HCT116 (cell line): ENCODE data around the gene KRTAP12-3. TPM values are rescaled to one million over a fixed set of nuclear protein-coding genes. Genes with fewer than 3 reads are reported as not detected.

Experiments used
- ATAC-seq: fragments of 200-7000 bp; cut with Tn5 transposase; 2 replicates; pipeline ENCODE4 v1.9.1; 2020; ENCODE audit warnings: mild to moderate bottlenecking, moderate library complexity
- BruUV-seq: library from RNA; stranded (reverse); fragments of 400-500 nt; replicated peaks from 2 replicates; lab custom pipeline; 2021; lab: Mats Ljungman, UMichigan
- CTCF ChIA-PET: fragments of 300-600 bp; sonication (Branson Sonifier 250); formaldehyde crosslinking; loops from one replicate; lab custom pipeline; 2021; ENCODE audit warnings: antibody characterized with exemption; lab: Charles Lee
- POLR2A ChIA-PET: fragments of 300-600, 350-600 bp; sonication (Branson Sonifier 250); formaldehyde crosslinking; loops from one replicate; lab custom pipeline; 2021; ENCODE audit warnings: antibody characterized with exemption; lab: Charles Lee
- RAD21 ChIA-PET, 2 experiments: fragments of 300-600 bp; sonication (Branson Sonifier 250); formaldehyde crosslinking; loops; one replicate each; lab custom pipeline; 2023; ENCODE audit warnings: low total read pairs in 2 of 2; ENCODE audit not compliant: uncharacterized antibody in 2 of 2, unreplicated experiment in 2 of 2, low non-redundant PET in 1 of 2; lab: Charles Lee
- DNase-seq: peaks from one replicate; pipeline ENCODE4 v3.0.0-alpha.2; 2010; ENCODE audit warnings: low read depth, low spot score
- H2AFZ ChIP-seq: fragments of 200-600 bp; shearing (Covaris generic), sonication (generic); 2 replicates; pipeline ENCODE4 v1.6.1; 2017; ENCODE audit warnings: low read depth, mixed run types, mixed read lengths, antibody characterized with exemption, low read length; ENCODE audit not compliant: poor library complexity, severe bottlenecking
- H3K27ac ChIP-seq: 2 replicates; pipeline ENCODE4 v1.5.1; 2012; ENCODE audit warnings: low read depth, low read length
- H3K27me3 ChIP-seq: fragments of 200-600 bp; sonication (generic); 2 replicates; pipeline ENCODE4 v1.6.1; 2016; ENCODE audit warnings: mixed run types, low read length, mixed read lengths; ENCODE audit not compliant: insufficient read depth
- H3K36me3 ChIP-seq, 2 experiments: fragments of 200-500 bp in 1 of 2; fragments of 200-600 bp in 1 of 2; sonication (Bioruptor generic) in 1 of 2; sonication (generic) in 1 of 2; 2 replicates each; pipeline versions ENCODE4 v1.5.1 to v1.6.1; 2014 to 2016; ENCODE audit warnings: low read length in 2 of 2, inconsistent platforms in 1 of 2, mixed read lengths in 1 of 2, mixed run types in 1 of 2; ENCODE audit not compliant: insufficient read depth in 2 of 2, control insufficient read depth in 1 of 2
- H3K4me1 ChIP-seq, 2 experiments: fragments of 200-600 bp in 1 of 2; sonication (generic) in 1 of 2; 2 replicates each; pipeline versions ENCODE4 v1.5.1 to v1.6.1; 2012 to 2017; ENCODE audit warnings: low read length in 2 of 2, inconsistent platforms in 1 of 2, mild to moderate bottlenecking in 1 of 2, mixed read lengths in 1 of 2, mixed run types in 1 of 2, moderate library complexity in 1 of 2; ENCODE audit not compliant: insufficient read depth in 2 of 2, control insufficient read depth in 1 of 2
- H3K4me2 ChIP-seq: fragments of 200-600 bp; sonication (generic); 2 replicates; pipeline ENCODE4 v1.6.1; 2017; ENCODE audit warnings: mixed run types, low read length, mixed read lengths
- H3K4me3 ChIP-seq, 2 experiments: fragments of 200-600 bp in 1 of 2; sonication (generic) in 1 of 2; replicated peaks in 1 of 2; 2 replicates each; pipeline ENCODE4 v1.5.1; 2011 to 2016; ENCODE audit warnings: low read length in 2 of 2, control low read depth in 1 of 2, low read depth in 1 of 2, mild to moderate bottlenecking in 1 of 2, mixed read lengths in 1 of 2, mixed run types in 1 of 2
- H3K79me2 ChIP-seq: fragments of 200-600 bp; sonication (generic); 2 replicates; pipeline ENCODE4 v1.6.1; 2017; ENCODE audit warnings: mild to moderate bottlenecking, mixed run types, low read length, moderate library complexity, mixed read lengths; ENCODE audit not compliant: insufficient read depth
- H3K9ac ChIP-seq: fragments of 200-600 bp; sonication (generic); 2 replicates; pipeline ENCODE4 v1.6.1; 2016; ENCODE audit warnings: low read length, mixed read lengths
- H3K9me2 ChIP-seq: fragments of 200-600 bp; sonication (generic), shearing (Covaris generic); 2 replicates; pipeline ENCODE4 v1.6.1; 2017; ENCODE audit warnings: mixed run types, mild to moderate bottlenecking, moderate library complexity; ENCODE audit not compliant: insufficient read depth
- H3K9me3 ChIP-seq, 2 experiments: fragments of 200-500 bp in 1 of 2; fragments of 200-600 bp in 1 of 2; sonication (Bioruptor generic) in 1 of 2; sonication (generic) in 1 of 2; 2 replicates each; pipeline ENCODE4 v1.6.1; 2014 to 2017; ENCODE audit warnings: low read length in 2 of 2, mixed read lengths in 2 of 2, inconsistent platforms in 1 of 2, low read depth in 1 of 2, mild to moderate bottlenecking in 1 of 2, mixed run types in 1 of 2, moderate library complexity in 1 of 2; ENCODE audit not compliant: control insufficient read depth in 1 of 2, insufficient read depth in 1 of 2
- H4K20me1 ChIP-seq: fragments of 200-600 bp; sonication (generic), shearing (Covaris generic); 2 replicates; pipeline ENCODE4 v1.6.1; 2017; ENCODE audit warnings: mixed run types, mild to moderate bottlenecking, moderate library complexity; ENCODE audit not compliant: insufficient read depth
- CEBPB ChIP-seq: IDR thresholded peaks from 2 replicates; pipeline ENCODE4 v1.6.1; 2012; ENCODE audit warnings: low read depth
- EZH2 ChIP-seq: fragments of 200-600 bp; sonication (generic); IDR thresholded peaks from 2 replicates; pipeline ENCODE4 v1.6.1; 2017; ENCODE audit warnings: antibody characterized with exemption, mixed run types
- JUND ChIP-seq: IDR thresholded peaks from 2 replicates; pipeline ENCODE4 v1.6.1; 2012
- MAX ChIP-seq: IDR thresholded peaks from 2 replicates; pipeline ENCODE4 v1.6.1; 2012
- POLR2AphosphoS5 ChIP-seq: IDR thresholded peaks from 2 replicates; pipeline ENCODE4 v1.6.1; 2011; ENCODE audit warnings: mild to moderate bottlenecking, low read depth, low read length, moderate library complexity
- RAD21 ChIP-seq: IDR thresholded peaks from 2 replicates; pipeline ENCODE4 v1.6.1; 2012; ENCODE audit warnings: low read depth, mild to moderate bottlenecking
- REST ChIP-seq: IDR thresholded peaks from 2 replicates; pipeline ENCODE4 v1.6.1; 2012; ENCODE audit warnings: low read depth
- SRF ChIP-seq: IDR thresholded peaks from 2 replicates; pipeline ENCODE4 v1.6.1; 2012; ENCODE audit warnings: low read depth
- ZBTB33 ChIP-seq: IDR thresholded peaks from 2 replicates; pipeline ENCODE4 v1.6.1; 2011; ENCODE audit warnings: mild to moderate bottlenecking, low read length, moderate library complexity; ENCODE audit not compliant: insufficient replicate concordance; ENCODE audit errors: extremely low read depth
- ZNF274 ChIP-seq: fragments of 200-500 bp; sonication (Bioruptor generic); IDR thresholded peaks from 2 replicates; pipeline ENCODE4 v1.6.1; 2014; ENCODE audit warnings: mild to moderate bottlenecking, low read depth, low read length, inconsistent platforms
- intact Hi-C: fragments of 100-400 bp; cut with micrococcal nuclease; formaldehyde crosslinking; loops from 2 replicates; pipeline ENCODE4 v1.10.0; 2022
- total RNA-seq: library from RNA; stranded (reverse); gene quantifications from one replicate; pipeline ENCODE4 v1.2.1, GENCODE V29; 2021; ENCODE audit not compliant: unreplicated experiment

KRTAP12-3 gene
- total RNA-seq, 1 experiment from 2014 or later, result not detected

- RAD21 ChIA-PET, result no interaction called here
- no peak overlapping the region for H3K4me2 ChIP-seq
- no peaks in the 10 kb centered on the region for H4K20me1 ChIP-seq
- H3K9me2 ChIP-seq, result no peaks in the 10 kb centered on the region
- TF ChIP-seq REST, result no peak
- TF ChIP-seq ZBTB33, result no peak
- no peak for TF ChIP-seq SRF
- no peak for TF ChIP-seq CEBPB
- TF ChIP-seq JUND, result no peak
- TF ChIP-seq MAX, result no peak
- no peak for TF ChIP-seq POLR2AphosphoS5
- TF ChIP-seq EZH2, result no peak
- no peak for TF ChIP-seq RAD21
- TF ChIP-seq ZNF274, result no peak
- TF ChIP-seq, all 23 proteins: peak for 0
- Histone ChIP-seq H3K36me3 (no peaks in the 10 kb centered on the region), H3K4me3 (no peak overlapping the region), H3K27me3 (no peaks in the 10 kb centered on the region), H3K9ac (no peak overlapping the region), H3K79me2 (no peaks in the 10 kb centered on the region), H3K4me1 (no peaks in the 10 kb centered on the region), H2AFZ (no peak overlapping the region), H3K27ac (no peak overlapping the region), H3K9me3 (peaks cover 4 to 15% of the 10 kb centered on the region in 2 experiments; a peak in 2 of 4 replicates)
- ChIA-PET CTCF (no interaction called here), POLR2A (no interaction called here)
- DNase-seq, result no peak
- BruUV-seq, result no TSS peak
- ATAC-seq, result no peak
- intact Hi-C loops, result no loop called here
Measured at GRCh38 chr21:44648557-44649311, 9.0 kb upstream of the KRTAP12-3 start.
